SK-N-SH (cell line): Measurements from ENCODE around the gene FBXL7.

Experiments used
- CTCF ChIP-seq: fragments of 200-600 bp; sonication (generic); IDR thresholded peaks from 2 replicates; pipeline ENCODE4 v1.6.1; 2017; ENCODE audit warnings: antibody characterized with exemption, mild to moderate bottlenecking, moderate library complexity
- EZH2phosphoT487 ChIP-seq: fragments of 200-600 bp; sonication (generic); IDR thresholded peaks from 2 replicates; pipeline ENCODE4 v1.6.1; 2017; ENCODE audit warnings: low read depth, mixed run types, mild to moderate bottlenecking, antibody characterized with exemption, moderate library complexity, borderline replicate concordance
- GATA2 ChIP-seq: sonication (generic); formaldehyde crosslinking; IDR thresholded peaks from 2 replicates; pipeline ENCODE4 v1.5.0; 2020; ENCODE audit warnings: mild to moderate bottlenecking, missing genetic modification reagents
- MAX ChIP-seq: IDR thresholded peaks from 2 replicates; pipeline ENCODE4 v1.4.0; 2012; ENCODE audit warnings: low read depth
- MEF2A ChIP-seq: IDR thresholded peaks from 2 replicates; pipeline ENCODE4 v1.4.0; 2012; ENCODE audit warnings: low read depth, borderline replicate concordance
- POLR2AphosphoS5 ChIP-seq: IDR thresholded peaks from 2 replicates; pipeline ENCODE4 v1.6.1; 2012; ENCODE audit warnings: low read depth, low read length
- TAF1 ChIP-seq: IDR thresholded peaks from 2 replicates; pipeline ENCODE4 v1.6.1; 2012; ENCODE audit warnings: low read depth, mild to moderate bottlenecking, low read length, moderate library complexity, borderline replicate concordance

DNA sequence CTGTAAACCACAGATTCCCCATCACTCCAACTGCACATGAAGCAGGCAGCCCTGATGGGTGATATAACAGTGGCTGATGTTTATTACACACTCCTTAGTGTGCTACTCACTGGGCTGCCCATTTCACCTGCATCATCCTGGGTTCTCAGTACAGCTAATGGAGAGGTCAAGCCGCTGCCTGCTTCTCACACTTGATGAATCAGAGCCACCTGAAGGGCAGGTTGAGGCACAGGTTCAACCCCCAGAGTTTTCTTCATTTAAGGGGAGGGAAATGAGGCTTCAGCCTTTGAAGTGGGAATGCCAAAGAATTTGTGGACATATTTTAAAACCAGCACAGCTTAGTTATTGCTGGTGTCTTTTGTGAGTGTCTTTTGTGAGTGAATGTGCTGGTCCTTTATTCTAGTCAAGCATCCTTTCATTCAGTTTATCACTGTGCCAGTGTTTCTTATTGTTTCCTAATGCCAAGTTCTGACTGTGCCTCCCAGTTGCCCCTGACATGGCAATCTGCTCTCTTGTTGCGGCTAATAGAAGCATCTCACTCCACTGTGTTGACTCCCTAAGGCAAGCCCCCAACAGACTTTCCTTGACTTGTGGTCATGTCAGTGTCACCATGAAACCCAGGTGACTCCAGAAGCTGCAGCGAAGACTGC, 109.2 kb downstream of the FBXL7 start:
- no peak for TF ChIP-seq MAX
- no peak for TF ChIP-seq EZH2phosphoT487
- no peak for TF ChIP-seq CTCF
- TF ChIP-seq POLR2AphosphoS5 = no peak
- TF ChIP-seq MEF2A = no peak
- no peak for TF ChIP-seq TAF1
- TF ChIP-seq GATA2 (CRISPR knock-in tag) = no peak
